Muscle of arm (tissue), 12 donors: Measurements from ENCODE around the gene MEI4. TPM values are rescaled to one million over a fixed set of nuclear protein-coding genes. Genes with fewer than 3 reads are reported as not detected.
"Not testable (repeated sequence)": the region's sequence is repeated elsewhere in the genome, so short reads cannot be mapped to it uniquely, and the experiment has no call there.

Experiments used
- DNase-seq: peaks from one replicate; pipeline ENCODE4 v3.0.0-alpha.2; 2013
- polyA plus RNA-seq, 12 donors: library from polyadenylated mRNA; unstranded; fragments of 120-200 nt; gene quantifications; one replicate each; pipeline ENCODE4 v1.2.1, GENCODE V29; 2013; ENCODE audit not compliant: insufficient read length in 12 of 12

Gene MEI4
- polyA plus RNA-seq, 12 donors = 0.03 to 0.50 (median 0.07) TPM; not detected in 3

DNA sequence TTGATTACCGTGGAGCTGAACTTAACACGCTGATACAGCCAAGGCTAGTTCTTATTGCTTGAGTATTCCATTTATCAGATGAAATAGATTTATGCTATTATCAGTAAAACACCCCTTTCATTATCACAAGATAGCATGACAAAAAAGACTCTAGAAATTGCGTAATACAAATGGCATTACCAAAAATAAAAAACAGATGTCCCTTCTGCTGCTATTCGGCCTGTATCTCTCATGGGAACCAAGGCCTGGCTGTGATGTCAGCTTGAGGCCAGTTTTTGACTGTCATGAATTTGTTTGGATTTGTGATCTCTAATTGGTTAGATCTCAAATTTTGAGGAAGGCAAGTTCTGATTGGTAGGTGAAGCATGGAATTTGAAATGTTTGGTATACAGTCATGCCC, 25.2 kb downstream of the MEI4 start:
- peak; percentile 14 for DNase-seq

DNA sequence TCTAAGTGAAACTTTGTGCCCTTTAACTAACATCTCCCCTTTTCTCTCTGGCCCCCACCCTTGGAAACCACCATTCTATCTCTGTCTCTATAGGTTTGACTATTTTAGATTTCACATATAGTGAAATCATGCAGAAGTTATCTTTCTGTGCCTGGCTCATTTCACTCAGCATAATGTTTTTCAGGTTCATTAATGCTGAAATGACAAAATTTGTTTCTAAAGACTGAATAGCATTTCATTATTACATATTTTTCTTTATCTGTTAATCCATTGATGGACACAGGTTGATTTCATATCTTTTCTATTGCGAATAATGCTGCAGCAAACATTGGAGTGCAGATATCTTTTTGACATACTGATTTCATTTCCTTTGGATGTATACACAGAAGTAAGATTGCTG, 30.7 kb downstream of the MEI4 start:
- DNase-seq = no peak

DNA sequence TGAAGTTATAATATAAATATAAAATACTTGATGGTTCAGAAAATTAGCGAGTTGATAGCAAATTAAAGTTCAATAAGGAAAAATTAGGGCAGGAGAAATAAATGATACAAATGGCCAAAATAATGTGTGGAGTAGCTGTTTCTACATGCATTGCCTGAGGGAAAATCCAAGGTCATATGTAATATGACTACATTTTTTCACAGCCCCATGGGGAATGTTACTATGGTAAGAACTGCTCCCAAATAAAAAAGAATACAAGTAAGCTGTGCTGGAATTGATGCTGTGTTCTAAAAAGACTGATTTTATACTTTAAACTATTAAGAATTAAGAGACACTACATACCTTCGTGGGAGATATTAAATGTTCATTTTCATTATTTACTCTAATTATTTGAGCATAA, 34.1 kb downstream of the MEI4 start:
- peak; percentile 29 for DNase-seq

DNA sequence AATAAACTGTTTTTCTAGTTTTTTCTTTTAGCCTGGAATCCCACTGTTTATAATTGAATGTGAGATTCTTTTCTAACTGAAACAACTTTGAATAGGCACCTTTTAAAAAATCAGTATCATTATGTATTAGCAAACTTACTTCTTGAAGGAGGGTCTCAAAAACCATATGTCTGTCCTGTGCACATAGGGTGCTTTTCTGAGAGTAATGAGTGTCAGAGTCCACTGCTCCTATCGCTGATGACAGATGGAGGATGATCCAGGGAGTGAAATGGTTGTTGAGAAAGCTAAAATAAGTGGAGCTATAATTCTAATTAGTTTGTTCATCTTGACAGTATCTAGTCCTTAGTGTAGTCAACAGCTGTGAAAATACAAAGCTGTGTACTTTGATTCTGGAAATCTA, 35.8 kb downstream of the MEI4 start:
- no peak for DNase-seq

DNA sequence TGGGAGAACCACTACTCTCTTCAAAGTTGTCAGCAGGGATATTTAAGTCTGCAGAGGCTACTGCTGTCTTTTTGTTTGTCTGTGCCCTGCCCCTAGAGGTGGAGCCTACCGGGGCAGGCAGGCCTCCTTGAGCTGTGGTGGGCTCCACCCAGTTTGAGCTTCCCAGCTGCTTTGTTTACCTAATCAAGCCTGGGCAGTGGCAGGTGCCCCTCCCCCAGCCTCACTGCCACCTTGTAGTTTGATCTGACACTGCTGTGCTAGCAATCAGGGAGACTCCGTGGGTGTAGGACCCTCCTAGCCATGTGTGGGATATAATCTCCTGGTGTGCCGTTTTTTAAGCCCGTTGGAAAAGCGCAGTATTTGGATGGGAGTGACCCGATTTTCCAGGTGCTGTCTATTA, 47.3 kb downstream of the MEI4 start:
- not testable (repeated sequence) for DNase-seq

DNA sequence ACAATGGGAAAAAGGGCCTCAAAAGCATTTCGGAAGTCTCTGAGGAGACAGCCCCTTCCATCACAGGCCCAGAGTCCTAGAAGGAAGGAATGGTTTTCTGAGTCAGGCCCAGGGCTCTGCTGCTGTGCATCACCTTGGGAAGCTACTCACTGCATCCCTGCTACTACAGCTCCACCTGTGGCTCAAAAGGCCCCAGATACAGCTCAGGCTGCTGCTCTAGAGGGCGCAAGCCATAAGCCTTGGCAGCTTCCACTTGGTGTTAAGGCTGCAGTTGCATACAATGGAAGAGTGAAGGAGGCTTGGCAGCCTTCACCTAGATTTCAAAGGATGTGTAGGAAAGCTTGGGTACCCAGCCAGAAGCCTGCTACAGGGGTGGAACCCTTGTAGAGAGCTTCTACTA, 54.8 kb downstream of the MEI4 start:
- DNase-seq = no peak

DNA sequence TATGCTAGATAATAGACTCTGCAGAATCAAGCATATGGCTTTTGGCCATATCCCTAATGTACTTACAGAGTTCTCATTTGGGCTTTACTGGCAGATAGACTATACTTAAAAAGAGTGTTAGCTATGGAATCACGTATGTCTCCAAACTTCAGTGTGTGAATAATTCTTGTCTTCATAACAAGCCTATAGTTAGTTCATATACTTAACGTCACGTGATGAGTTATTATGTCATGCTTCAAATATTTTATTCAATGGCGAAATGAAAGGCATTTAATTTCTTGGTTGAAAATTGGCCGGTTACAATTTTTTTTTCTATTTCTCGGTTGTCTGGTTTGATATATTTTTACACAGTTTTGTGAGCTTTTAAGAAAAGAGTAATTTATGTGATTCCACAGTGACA, 62.7 kb downstream of the MEI4 start:
- peak; percentile 1 for DNase-seq

DNA sequence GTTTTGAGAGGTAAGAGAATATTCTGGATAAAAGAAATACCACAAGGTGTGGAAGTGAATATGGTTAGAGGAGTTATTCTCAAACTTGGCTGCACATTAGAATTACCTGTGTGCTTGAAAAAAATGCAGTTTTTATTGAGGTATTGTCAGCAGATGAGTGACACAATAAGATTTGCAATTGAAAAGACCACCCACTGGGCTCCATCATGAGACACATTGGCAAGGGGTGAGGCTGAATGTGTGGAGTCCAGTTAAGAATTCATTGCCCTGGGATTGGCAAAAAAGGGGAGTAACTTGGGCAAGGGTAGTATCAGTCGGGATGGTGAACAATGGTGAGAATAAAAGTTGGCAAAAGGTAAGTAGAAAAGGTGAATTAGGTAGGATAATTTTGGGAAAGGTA, 63.5 kb downstream of the MEI4 start:
- DNase-seq = no peak

DNA sequence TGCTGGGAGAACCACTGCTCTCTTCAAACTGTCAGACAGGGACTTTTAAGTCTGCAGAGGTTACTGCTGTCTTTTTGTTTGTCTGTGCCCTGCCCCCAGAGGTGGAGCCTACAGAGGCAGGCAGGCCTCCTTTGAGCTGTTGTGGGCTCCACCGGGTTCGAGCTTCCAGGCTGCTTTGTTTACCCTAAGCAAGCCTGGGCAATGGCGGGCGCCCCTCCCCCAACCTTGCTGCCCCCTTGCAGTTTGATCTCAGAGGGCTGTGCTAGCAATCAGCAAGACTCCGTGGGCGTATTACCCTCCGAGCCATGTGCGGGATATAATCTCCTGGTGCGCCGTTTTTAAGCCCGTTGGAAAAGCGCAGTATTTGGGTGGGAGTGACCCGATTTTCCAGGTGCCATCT, 83.2 kb downstream of the MEI4 start:
- DNase-seq = not testable (repeated sequence)

DNA sequence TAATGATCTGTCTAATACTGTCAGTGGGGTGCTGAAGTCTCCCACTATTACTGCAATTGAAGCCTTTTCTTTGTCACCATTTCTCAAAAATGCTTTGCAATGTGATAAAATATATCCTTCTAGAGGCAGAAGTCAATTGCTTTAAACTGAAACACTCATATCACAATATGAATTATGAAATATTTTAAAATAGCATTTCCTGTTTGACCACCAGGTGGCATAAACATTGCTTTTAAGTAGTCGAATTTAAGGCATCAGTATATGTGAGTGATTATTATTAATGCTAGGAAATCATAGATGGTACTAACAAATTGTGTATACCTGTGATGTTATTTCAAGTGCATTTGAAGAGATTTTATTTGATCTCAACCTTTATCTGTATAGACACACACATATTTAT, 87.5 kb downstream of the MEI4 start:
- DNase-seq = peak; percentile 0

DNA sequence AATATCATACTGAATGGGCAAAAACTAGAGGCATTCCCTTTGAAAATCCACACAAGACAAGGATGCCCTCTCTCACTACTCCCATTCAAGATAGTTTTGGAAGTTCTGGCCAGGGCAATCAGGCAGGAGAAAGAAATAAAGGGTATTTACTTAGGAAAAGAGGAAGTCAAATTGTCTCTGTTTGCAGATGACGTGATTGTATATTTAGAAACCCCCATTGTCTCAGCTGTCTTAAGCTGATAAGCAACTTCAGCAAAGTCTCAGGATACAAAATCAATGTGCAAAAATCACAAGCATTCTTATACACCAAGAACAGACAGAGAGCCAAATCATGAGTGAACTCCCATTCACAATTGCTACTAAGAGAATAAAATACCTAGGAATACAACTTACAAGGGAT, 99.3 kb downstream of the MEI4 start:
- not testable (repeated sequence) for DNase-seq

DNA sequence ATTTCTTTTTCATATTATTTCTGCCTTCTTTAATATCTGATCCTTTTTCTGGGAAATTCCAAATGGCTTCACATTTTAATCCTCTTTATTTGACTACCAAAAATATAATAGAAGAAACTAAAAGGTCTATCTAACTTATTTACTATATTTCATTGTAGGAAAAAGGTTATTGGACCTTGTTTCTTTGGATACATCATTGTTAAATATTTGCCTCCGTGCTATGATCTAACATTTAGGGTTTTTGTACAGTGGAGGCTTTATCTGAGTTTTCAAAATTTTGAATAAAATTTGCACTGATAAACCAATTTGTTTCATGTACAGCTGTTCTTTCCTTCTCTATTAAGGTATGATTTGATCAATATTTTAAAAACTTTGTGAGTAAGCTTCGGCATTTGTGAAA, 109.5 kb downstream of the MEI4 start:
- no peak for DNase-seq

DNA sequence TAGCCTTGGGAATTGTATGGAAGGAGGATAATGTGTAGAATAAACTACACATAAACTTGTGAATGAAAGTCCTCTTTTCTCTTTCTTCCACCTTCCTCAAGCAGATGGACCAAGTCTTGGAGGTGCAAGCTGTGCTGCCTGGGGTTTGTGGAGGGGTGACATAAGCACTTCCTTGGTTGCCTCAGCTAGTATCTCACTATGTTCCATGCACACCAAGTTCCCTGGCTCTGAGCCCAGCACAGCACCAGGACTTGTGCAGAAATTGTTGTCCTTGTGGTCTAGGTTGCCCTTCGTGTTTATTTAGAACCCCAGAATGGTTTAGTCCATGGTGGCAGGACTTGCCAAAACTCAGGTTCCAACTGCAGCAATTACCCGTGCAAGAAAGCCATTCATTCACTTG, 110.3 kb downstream of the MEI4 start:
- DNase-seq = no peak

DNA sequence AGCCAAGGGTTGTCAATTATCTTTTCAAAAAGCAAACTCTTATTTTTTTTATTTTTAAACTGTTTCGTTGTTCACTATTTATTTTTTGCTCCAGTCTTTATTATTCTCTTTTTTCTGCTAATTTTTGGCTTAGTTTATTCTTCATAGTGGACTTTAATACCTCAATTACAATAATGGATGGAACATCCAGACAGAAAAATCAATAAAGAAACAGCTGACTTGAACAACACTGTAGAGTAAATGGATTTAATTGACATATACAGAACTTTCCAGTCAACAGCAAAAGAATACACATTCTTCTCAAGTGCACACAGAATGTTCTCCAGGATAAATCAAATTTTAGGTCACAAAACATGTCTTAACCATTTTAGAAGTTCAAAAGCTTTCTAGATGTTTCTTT, 111.5 kb downstream of the MEI4 start:
- DNase-seq = no peak

DNA sequence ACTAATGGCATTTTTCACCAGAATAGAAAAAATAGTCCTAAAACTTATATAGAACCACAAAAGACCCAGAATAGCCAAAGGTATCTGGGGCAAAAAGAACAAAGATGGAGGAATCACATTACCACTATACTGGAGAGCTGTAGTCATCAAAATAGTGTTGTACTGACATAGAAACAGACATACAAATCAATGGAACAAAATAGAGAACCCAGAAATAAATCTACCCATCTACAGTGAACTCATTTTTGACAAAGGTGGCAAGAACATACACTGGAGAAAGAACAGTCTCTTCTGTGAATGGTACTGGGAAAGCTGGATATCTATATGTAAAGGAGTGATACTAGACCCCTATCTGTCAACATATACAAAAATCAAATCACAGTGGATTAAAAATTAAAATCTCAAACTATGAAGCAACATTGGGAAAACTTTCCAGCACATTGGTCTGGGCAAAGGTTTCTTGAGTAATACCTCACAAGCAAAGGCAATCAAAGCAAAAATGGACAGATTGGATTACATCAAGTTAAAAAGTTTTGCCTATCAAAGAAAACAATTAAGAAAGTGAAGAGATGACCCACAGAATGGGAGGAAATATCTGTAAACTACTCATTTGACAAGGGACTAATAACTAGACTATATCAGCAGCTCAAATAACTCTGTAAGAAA, 120.5 kb downstream of the MEI4 start:
- no peak for DNase-seq

DNA sequence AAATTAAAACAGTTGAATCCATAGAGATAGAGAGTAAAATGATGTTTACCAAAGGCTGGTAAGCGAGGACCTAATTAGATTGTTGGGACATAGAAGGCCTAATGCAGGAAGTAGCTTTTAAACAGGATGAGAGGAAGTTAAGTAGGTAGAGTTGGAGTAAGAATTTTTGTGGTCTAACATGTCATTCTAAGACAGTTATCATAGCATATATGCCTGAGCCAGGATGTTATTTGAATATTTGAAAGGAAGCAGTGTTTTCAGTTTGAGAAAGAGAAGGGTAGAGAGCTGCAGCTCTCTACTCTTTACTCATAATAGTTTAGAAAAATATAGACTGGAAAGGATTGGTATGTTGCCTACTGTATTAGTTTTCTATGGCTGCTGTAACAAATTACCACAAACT, 121.6 kb downstream of the MEI4 start:
- no peak for DNase-seq

DNA sequence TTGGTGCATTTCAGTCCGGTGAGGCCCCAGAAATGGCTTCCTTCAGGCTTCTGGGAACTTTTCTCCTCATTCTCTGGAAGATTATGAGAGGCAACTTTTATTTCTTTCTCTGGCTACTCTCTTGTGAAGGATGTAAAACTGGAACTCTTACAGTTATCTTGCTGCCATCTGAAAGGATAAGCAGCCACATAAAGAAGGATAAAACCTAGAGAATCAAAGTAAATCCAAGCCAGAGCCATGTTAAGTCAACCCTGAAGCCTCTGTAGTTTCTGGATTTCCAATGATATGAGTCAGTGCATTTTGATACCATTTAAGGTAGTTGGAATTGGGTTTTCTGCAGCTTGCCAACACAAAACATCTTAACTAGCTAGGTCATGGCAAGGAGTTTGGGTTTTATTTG, 123.6 kb downstream of the MEI4 start:
- DNase-seq = no peak

DNA sequence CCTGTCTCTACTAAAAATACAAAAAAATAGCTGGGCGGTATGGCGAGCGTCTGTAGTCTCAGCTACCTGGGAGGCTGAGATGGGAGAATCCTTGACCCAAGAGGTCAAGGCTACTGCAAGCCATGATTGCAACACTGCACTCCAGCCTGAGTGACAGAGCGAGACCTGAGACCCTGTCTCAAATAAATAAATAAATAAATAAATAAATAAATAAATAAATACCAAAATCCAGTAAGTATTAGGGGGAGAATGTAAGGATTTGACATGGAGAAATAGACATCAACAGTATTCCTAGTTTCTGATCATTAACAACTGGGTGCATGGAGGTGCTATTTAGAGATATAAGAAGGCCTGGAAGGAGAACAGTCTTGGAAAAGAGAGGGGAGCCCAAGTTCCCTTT, 125.7 kb downstream of the MEI4 start:
- DNase-seq = no peak

DNA sequence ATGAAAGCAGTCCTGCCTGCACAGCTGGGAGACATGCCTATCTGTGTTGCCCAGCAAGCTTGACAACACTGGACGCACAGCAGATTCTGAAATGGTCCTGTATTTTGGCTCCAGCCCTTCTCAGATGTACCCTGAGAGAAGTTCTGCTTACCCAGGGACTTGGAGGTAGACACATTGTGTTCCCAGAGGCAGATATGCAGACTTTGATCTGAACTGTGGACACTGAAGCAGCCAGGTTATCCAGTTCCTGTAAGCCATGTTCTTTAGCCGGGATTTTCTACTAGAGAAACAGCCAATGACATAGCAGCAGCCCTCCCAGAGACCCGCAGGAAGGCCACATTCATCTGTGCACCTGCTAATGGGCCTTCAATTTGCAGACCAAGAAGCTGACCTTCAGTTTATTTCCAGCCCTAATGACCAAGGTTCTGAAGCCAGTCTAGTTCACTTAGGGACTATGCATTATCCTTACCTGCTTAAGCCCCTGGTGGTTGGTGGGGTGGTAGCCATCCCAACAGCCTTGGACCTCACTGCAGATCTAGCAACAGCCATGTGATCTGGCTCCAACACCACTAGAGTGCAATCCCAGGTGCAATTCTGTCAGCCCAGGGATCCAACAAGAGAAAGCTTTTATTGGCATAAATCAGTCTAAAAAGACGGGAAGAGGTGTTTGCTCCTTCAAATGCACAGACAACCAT, 134.2 kb downstream of the MEI4 start:
- DNase-seq = no peak

DNA sequence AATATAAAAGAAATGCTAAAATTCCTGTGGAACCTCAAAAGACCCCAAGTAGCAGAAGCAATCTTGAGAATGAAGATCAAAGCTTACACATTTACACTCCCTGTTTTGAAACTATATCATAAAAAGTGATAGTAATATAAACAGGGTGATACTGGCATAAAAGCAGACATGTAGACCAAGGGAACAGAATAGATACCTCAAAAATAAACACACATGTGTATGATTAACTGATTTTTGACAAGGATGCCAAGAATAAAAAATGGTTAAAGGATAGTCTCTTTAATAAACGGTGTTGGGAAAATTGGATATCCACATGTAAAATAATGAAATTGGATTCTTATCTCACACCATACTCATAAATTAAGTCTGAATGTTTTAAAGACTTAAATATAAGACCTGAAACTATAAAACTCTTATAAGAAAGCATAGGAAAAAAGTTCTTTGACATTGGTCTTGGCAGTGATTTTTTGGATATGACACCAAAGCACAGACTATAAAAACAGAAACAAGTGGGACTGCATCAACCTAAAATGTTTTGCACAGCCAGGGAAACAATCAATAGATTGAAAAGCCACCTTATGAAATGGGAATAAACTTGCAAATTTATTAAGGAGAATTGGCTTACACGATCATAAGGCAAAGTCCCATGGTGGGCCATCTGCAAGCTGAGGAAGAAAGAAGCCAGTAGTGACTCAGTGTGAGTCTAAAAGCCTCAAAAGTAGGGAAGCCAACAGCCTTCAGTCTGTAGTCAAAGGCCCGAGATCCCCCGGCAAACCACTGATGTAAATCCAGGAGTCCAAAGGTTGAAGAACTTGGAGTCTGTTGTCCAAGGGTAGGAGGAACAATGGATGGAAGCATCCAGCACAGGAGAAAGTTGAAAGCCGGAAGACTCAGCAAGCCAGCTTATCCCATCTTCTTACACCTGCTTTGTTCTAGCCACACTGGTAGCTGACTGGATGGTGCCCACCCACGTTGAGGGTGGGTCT, 144.3 kb downstream of the MEI4 start:
- DNase-seq = no peak

DNA sequence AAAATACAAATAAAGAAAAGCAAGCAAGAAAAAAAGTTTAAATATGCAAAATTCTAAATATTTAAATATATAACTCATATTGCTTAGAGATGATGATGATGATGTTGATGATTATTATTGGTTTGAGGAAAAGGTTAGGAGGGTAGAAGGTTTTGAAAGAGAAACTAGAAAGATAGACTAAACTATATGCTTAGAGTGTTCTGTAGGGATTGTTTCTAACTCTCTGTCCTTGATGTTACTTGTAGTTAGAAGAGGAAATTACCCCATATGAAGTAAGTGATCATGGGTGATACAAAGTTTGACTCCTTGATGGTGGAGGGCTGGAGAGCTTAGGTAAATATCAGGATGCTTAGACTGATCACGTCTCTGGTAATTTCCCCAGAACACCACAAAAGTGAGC, 159.5 kb downstream of the MEI4 start:
- DNase-seq = no peak

DNA sequence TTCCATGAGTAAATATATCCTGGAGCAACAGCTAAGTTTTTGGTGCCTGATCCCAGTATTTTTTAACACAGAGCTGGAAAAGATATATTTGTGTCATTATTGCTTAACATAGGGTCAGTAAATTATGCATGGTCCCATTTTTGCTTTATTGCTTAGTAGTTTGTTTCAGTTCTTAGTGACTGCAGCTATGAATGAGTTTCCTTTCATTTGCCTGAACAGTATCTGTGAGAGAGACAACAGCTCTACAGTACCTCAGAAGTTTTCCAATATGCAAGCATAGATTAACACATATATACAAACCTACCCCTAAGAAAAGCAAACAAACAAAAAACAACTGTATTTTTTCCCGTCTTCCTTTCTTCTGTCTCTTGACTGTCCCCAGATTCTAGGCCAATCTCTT, 160.3 kb downstream of the MEI4 start:
- DNase-seq = no peak

DNA sequence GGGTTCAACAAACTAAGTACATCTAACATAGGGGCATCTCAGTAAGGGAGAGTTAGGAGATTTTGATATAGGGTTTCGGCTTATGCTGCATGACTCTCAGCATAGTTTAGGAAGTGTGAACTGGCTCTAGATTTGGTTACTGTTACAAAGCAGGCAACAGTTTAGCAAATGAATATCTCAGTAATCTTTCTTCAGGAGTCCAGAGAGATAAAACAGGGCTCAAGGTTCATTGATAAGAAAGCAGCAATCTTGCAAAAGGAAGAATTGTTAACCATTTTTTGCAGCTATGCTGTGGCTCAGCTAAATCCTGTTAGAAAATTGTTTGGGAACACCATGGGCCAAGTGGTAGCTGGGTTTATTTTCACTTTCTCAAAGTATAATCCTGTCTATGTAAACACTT, 161.3 kb downstream of the MEI4 start:
- no peak for DNase-seq
